HG02852 (cell line): ENCODE results near the gene GPBP1L1.
A peak's percentile ranks its signal among the peaks of the same experiment; 100 is the strongest.
"Not testable (repeated sequence)": the region's sequence is repeated elsewhere in the genome, so short reads cannot be mapped to it uniquely, and the experiment has no call there.

Experiments
- ATAC-seq: cut with Tn5 transposase; IDR thresholded peaks from one replicate; pipeline ENCODE4 v1.9.1; 2021; ENCODE audit warnings: mild to moderate bottlenecking, moderate library complexity; ENCODE audit not compliant: unreplicated experiment

Gene GPBP1L1, protein sequence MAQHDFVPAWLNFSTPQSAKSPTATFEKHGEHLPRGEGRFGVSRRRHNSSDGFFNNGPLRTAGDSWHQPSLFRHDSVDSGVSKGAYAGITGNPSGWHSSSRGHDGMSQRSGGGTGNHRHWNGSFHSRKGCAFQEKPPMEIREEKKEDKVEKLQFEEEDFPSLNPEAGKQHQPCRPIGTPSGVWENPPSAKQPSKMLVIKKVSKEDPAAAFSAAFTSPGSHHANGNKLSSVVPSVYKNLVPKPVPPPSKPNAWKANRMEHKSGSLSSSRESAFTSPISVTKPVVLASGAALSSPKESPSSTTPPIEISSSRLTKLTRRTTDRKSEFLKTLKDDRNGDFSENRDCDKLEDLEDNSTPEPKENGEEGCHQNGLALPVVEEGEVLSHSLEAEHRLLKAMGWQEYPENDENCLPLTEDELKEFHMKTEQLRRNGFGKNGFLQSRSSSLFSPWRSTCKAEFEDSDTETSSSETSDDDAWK

GRCh38 chr1:45686288-45687013 is at the start of gene GPBP1L1:
Gene GPBP1L1 (minus strand): TSS chr1:45686533. CDS start chr1:45659087, 27,446 bp downstream.
- peak; percentile 58 for ATAC-seq

DNA sequence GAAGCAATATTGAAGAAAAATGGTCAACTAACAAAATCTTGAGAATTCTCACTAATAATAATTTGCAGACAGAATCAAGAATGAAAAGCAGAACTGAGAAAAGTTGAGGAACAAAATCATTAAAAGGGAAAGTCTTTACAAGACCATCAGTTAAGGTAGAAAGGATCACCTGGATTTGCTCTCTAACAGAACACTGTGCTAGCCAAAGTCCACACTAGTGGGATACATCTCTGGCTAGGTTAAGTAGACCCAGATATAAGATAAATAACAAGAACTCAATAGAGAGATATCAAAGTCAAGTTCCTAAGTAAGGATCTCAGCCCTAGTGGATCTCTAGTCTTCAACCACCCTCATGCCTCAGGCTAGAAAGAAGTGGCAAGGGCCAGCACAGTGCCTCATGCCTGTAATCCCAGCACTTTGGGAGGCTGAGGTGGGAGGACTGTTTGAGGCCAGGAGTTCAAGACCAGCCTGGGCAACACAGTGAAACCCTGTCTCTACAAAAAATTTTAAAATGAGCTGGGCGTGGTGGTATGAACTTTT is 44.5 kb upstream of the GPBP1L1 start:
- ATAC-seq = no peak

DNA sequence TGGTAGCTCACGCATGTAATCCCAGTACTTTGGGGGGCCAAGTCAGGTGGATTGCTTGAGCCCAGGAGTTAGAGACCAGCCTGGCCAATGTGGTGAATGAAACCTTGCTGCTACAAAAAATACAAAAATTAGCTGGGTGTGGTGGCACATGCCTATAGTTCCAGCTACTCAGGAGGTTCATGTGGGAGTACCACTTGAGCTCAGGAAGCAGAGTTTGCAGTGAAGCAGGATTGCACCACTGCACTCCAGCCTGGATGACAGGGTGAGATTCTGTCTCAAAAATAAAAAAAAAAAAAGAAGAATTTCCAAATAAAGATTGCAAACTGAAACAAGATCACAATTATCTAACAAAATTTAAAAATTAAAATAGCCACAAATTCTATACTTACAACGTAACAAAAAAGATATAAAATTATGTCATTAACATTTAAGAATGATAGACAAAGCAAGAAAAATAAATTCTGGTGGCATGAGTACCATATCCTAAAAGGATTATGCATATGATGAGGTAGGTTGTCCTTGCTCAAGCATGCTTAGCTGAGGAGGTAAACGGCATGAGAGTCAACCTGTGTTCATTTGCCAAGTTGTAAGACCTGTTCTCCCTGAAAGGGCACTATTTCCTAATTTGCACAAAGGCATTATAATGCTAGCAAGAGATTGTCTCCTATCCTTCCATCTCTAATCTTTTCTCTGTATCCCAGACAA is 43.9 kb upstream of the GPBP1L1 start:
- ATAC-seq = no peak

GRCh38 chr1:45726007-45726406 is 39.7 kb upstream of the GPBP1L1 start:
- ATAC-seq = not testable (repeated sequence)

DNA sequence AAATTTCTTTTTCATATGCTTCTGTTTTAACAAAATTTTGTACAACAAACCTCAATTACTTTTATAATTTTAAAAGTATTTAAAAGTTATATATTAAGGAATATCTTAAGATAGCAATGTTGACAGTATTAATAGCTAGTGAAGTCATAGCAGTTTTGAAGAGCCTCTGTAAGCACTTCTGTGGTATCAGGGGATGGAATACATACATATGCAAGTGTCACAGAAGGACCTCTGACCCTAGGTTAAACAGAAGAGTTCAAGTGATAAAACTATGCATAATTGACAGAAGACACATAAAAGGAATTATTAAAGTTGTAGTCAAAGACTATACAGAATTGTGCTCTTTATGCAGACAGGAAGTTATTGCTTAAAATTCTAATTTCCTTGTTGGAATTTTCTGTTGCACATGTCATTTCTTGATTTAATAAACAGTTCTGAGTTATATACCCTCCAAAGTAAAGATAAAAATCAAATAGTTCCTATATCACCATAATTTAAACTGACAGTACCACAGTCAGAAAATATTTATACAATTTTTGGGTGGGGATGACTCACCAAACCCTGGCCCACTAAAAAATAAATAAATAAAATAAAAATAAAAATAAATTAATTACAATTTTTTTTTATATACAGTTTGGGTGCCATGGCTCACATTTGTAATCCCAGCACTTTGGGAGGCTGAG is 37.1 kb upstream of the GPBP1L1 start:
- ATAC-seq = no peak

DNA sequence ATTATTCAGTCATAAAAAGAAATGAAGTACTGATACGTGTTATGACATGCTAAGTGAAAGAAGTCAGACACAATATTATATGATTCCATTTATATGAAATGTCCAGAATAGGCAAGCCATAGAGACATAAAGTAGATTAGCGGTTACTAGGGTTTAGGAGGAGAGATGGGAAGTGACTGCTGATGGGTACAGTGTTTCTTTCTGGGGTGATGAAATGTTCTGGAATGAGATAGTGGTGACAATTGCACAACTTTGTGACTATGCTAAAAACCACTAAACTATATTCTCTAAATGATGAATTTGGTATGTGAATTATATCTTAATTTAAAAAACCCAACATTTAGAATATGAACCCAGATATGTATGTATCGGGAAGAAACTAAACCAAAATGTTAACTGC is 36.5 kb upstream of the GPBP1L1 start:
- ATAC-seq = no peak

GRCh38 chr1:45721207-45721606 is 34.9 kb upstream of the GPBP1L1 start:
- ATAC-seq = no peak

DNA sequence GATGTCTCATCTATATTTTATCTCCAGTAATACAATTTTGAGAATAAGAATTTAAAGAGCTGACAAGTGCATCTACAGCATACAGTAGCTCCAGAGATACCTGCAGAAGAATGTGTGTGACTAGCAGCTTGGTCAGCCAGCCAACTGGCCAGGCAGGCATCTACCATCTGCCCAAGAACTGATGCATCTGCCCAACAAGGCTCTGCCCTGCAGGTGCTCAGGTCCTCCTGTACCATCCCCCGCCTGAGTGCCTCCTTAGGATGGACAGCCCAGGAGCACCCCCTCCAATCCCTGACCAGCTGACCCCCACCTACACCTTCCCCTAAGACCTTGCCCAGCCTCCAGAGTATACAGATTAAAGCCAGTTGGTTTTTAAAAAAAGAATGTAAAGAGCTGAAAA is 32.0 kb upstream of the GPBP1L1 start:
- ATAC-seq = no peak

GRCh38 chr1:45717386-45717785 is 31.1 kb upstream of the GPBP1L1 start:
- ATAC-seq = not testable (repeated sequence)

DNA sequence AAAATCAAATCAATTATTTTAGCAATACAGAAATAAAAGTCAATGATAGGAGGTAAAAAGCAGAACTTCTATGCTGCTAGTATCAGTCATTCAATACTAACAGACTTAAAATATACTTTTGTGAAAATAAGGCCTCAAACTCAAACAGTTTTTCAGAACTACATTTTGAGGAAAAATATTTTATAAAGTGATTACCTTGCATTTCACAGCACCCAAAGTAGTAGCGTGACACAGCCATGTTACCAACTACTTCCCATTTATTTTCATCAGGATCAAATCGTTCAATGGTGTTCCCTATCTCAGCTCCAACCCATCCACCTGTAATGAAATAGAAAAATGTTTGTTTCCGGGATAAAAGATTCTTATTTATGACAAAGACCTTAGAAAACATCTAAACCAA is 30.4 kb upstream of the GPBP1L1 start:
- ATAC-seq = no peak

GRCh38 chr1:45713711-45714110 is 27.4 kb upstream of the GPBP1L1 start:
- ATAC-seq = no peak

GRCh38 chr1:45704637-45705036 is 18.3 kb upstream of the GPBP1L1 start:
- ATAC-seq = no peak

DNA sequence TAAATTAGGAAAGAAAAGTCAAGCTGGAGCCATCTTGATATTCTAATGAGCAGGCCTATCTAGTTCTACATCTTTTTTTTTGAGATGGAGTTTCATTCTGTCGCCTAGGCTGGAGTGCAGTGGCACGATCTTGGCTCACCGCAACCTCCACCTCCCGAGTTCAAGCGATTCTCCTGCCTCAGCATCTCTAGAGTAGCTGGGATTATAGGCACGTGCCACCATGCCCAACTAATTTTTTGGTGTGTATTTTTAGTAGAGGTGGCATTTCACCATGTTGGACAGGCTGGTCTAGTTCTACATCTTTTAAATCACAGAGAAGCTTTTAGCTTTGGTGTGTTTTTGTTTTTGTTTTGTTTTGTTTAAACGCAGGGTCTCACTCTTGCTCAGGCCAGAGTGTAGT is 8.5 kb upstream of the GPBP1L1 start:
- no peak for ATAC-seq

DNA sequence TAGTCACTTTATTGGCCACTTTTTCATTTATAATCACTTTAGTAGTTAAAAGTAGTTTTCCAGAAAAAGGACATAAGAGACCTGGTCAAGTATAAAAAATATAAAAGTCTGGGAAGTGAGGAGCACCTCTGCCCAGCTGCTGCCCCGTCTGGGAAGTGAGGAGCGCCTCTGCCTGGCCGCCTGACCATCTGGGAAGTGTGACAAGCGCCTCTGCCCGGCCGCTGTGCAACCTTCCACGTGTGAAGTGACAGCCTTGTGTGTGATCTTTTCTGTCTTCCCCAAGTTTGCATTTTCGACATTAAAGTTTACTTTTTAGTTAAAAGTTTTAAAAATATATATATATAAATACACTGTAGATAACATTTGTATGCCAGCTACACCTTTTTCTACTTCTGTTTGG is 7.5 kb upstream of the GPBP1L1 start:
- ATAC-seq = not testable (repeated sequence)

GRCh38 chr1:45687754-45688740 is 1.7 kb upstream of the GPBP1L1 start, which contains the start of gene TMEM69:
Gene TMEM69 (plus strand): TSS chr1:45688181. CDS start chr1:45691069, 2,888 bp downstream.
- no peak for ATAC-seq

- ATAC-seq = peak; percentile 80
These were observed 851 bp upstream of the GPBP1L1 start for GRCh38 chr1:45687014-45687753.

- peak; percentile 7 for ATAC-seq
These were observed 382 bp downstream of the GPBP1L1 start for GRCh38 chr1:45686015-45686287.

- no peak for ATAC-seq
These were observed 872 bp downstream of the GPBP1L1 start for GRCh38 chr1:45685308-45686014.
